Measurements from ENCODE around the gene TSN.
"Not testable (repeated sequence)": the region's sequence is repeated elsewhere in the genome, so short reads cannot be mapped to it uniquely, and the experiment has no call there.

Gene TSN

GRCh38 chr2:121803503-121803902 is 48.1 kb downstream of the TSN start:
- DNase-seq, result peak; percentile 75

GRCh38 chr2:121804340-121804739 is 48.9 kb downstream of the TSN start:
- peak; percentile 92 for DNase-seq

- DNase-seq, result peak; percentile 43
These were observed 49.7 kb downstream of the TSN start for GRCh38 chr2:121804997-121805765.

- DNase-seq, result no peak
These were observed 50.3 kb downstream of the TSN start for GRCh38 chr2:121805766-121806143.

GRCh38 chr2:121807771-121808170 is 52.3 kb downstream of the TSN start:
- DNase-seq, result not testable (repeated sequence)

- DNase-seq, result peak; percentile 37
These were observed 54.2 kb downstream of the TSN start for GRCh38 chr2:121809607-121810006.

- peak; percentile 77 for DNase-seq
These were observed 55.8 kb downstream of the TSN start for GRCh38 chr2:121810959-121811853.

- DNase-seq, result not testable (repeated sequence)
These were observed 57.6 kb downstream of the TSN start for GRCh38 chr2:121813083-121813482.

- DNase-seq, result no peak
These were observed 59.8 kb downstream of the TSN start for GRCh38 chr2:121815216-121815615.

GRCh38 chr2:121816797-121817196 is 61.3 kb downstream of the TSN start:
- DNase-seq, result no peak

GRCh38 chr2:121817304-121817703 is 61.9 kb downstream of the TSN start:
- not testable (repeated sequence) for DNase-seq

Measured in NCI-H2029 treated with DMSO at 0.1 percent for 48 hours (cell line).